BLaER1 treated with 17β-estradiol and CSF1 and Interleukin-3, amounts not matched to agents 10 nM and 100 nM (cell line): ENCODE results near the gene TRAF4.
"Not testable (repeated sequence)": the region's sequence is repeated elsewhere in the genome, so short reads cannot be mapped to it uniquely, and the experiment has no call there.

Source experiments
- H3K27ac ChIP-seq, 11 experiments: shearing (Covaris generic); formaldehyde crosslinking; 2 replicates each; pipeline ENCODE4 v1.8.1; 2022
- H3K27me3 ChIP-seq, 11 experiments: shearing (Covaris generic); formaldehyde crosslinking; 2 replicates each; pipeline ENCODE4 v1.8.1; 2022
- H3K36me3 ChIP-seq, 11 experiments: shearing (Covaris generic); formaldehyde crosslinking; 2 replicates each; pipeline ENCODE4 v1.8.1; 2022
- H3K4me1 ChIP-seq, 10 experiments: shearing (Covaris generic); formaldehyde crosslinking; 2 replicates each; pipeline ENCODE4 v1.8.1; 2022
- H3K4me2 ChIP-seq, 11 experiments: shearing (Covaris generic); formaldehyde crosslinking; 2 replicates each; pipeline ENCODE4 v1.8.1; 2022
- H3K4me3 ChIP-seq, 10 experiments: shearing (Covaris generic); formaldehyde crosslinking; 2 replicates each; pipeline ENCODE4 v1.8.1; 2022
- H3K9ac ChIP-seq, 11 experiments: shearing (Covaris generic); formaldehyde crosslinking; 2 replicates each; pipeline ENCODE4 v1.8.1; 2022
- H3K9me3 ChIP-seq, 11 experiments: shearing (Covaris generic); formaldehyde crosslinking; replicated peaks in 1 of 11; 2 replicates each; pipeline ENCODE4 v1.8.1; 2022
- H4K20me1 ChIP-seq, 11 experiments: shearing (Covaris generic); formaldehyde crosslinking; 2 replicates each; pipeline ENCODE4 v1.8.1; 2022
- Cebpa-rat ChIP-seq, 11 experiments: shearing (Covaris generic); IDR thresholded peaks; 2 replicates each; pipeline ENCODE4 v1.8.1; 2022

The TRAF4 gene

DNA sequence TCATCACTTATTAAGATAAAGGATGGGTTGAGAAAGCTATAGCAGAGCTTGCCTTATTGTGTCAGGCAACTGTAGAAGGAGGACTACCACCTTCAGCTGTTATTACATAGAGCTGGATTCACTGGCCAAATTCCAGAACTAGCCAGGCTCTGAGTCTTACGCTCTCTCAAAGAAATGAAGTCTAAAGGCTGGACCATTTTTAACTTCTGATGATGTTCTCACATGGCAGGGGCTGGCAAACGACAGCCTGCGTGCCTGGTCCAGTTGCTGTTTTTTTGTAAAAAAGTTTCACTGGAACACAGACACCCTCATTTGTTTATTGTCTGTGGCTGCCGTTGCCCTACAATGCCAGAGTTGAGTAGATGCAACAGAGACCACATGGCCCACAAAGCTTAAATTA lies 21.2 kb downstream of the TRAF4 start:
- Histone ChIP-seq H3K9ac (no peak overlapping the region), H3K4me1 (peaks cover 12 to 27% (median 20%) of the 10 kb centered on the region in 10 experiments), H3K4me2 (no peak overlapping the region), H3K9me3 (no peaks in the 10 kb centered on the region), H3K27ac (no peak overlapping the region), H3K27me3 (no peaks in the 10 kb centered on the region), H3K36me3 (peaks cover 25 to 73% (median 52%) of the 10 kb centered on the region in 11 experiments), H4K20me1 (peaks cover 20 to 74% (median 61%) of the 10 kb centered on the region in 11 experiments; a peak in 20 of 22 replicates), H3K4me3 (no peak overlapping the region)
- no peak for TF ChIP-seq Cebpa-rat (IDR thresholded peaks at IDR 0.05)

DNA sequence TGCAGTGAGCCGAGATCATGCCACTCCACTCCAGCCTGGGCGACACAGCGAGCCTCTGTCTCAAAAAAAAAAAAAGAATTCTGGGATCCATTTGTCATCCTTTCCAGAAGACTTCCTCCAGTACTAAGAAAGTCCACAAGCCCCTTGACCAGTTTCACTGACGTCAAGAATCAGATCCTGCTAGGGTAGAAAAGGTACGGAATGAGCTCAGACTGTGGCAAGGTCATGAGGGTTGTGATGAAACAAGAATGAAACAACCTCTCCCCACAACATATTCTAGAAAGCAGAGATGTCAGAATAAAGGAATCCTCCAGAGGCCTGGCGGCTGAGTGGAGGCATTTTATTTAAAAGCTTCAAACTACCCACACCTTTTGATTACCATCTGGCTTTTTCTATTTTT lies 29.9 kb downstream of the TRAF4 start:
- Histone ChIP-seq H3K9ac (no peak overlapping the region), H3K27ac (no peak overlapping the region), H3K4me2 (peak overlapping the region in 1 of 11 experiments; percentile 7; a peak in 1 of 22 replicates), H3K27me3 (no peaks in the 10 kb centered on the region), H3K9me3 (no peaks in the 10 kb centered on the region), H3K36me3 (peaks cover 5 to 47% (median 21%) of the 10 kb centered on the region in 11 experiments; a peak in 19 of 22 replicates), H3K4me1 (peaks cover 0 to 31% (median 17%) of the 10 kb centered on the region in 10 experiments; a peak in 17 of 20 replicates), H3K4me3 (no peak overlapping the region), H4K20me1 (peaks cover 20 to 76% (median 48%) of the 10 kb centered on the region in 11 experiments; a peak in 17 of 22 replicates)
- no peak for TF ChIP-seq Cebpa-rat (IDR thresholded peaks at IDR 0.05)

DNA sequence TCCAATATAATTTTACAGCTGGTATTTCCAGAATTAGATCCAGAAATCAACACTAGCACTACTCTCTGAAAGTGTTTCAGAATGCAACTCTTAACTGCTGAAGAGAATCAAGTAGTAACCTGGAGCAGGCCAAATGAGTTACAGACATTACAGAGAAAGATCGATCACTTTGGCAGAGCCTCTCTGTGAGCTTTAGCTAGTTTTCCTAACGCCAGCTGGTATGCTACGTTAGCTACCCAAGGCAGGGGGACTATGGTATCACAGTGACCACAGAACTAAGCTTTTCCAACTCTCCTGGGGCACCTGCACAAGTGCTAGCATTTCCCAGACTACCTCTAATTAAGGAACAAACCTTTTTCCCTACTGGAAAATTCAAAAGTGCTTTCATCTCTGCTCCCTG lies 30.4 kb downstream of the TRAF4 start:
- Histone ChIP-seq H3K9ac (peak overlapping the region in 2 of 11 experiments; percentile 0 to 39; a peak in 1 of 22 replicates), H3K27ac (no peak overlapping the region), H3K4me3 (no peak overlapping the region), H3K4me2 (peak overlapping the region in 4 of 11 experiments; percentile 3 to 31 (median 6); a peak in 3 of 22 replicates), H3K9me3 (no peaks in the 10 kb centered on the region), H3K4me1 (peaks cover 0 to 33% (median 20%) of the 10 kb centered on the region in 10 experiments; a peak in 17 of 20 replicates), H3K36me3 (peaks cover 5 to 48% (median 23%) of the 10 kb centered on the region in 11 experiments; a peak in 19 of 22 replicates), H4K20me1 (peaks cover 23 to 77% (median 43%) of the 10 kb centered on the region in 11 experiments; a peak in 17 of 22 replicates), H3K27me3 (no peaks in the 10 kb centered on the region)
- TF ChIP-seq Cebpa-rat (IDR thresholded peaks at IDR 0.05), result no peak

GRCh38 chr17:28777178-28777577 lies 33.4 kb downstream of the TRAF4 start:
- Histone ChIP-seq H3K27me3 (no peaks in the 10 kb centered on the region), H3K9me3 (no peaks in the 10 kb centered on the region; a peak in 1 of 22 replicates), H3K4me3 (no peak overlapping the region), H3K4me2 (peak overlapping the region in 3 of 11 experiments; percentile 1 to 11 (median 2); a peak in 2 of 22 replicates), H3K9ac (peak overlapping the region in 1 of 11 experiments; percentile 34; a peak in 1 of 22 replicates), H4K20me1 (peaks cover 28 to 83% (median 52%) of the 10 kb centered on the region in 11 experiments; a peak in 17 of 22 replicates), H3K27ac (no peak overlapping the region), H3K4me1 (peaks cover 0 to 37% (median 22%) of the 10 kb centered on the region in 10 experiments; a peak in 18 of 20 replicates), H3K36me3 (peaks cover 18 to 49% (median 33%) of the 10 kb centered on the region in 11 experiments)
- no peak for TF ChIP-seq Cebpa-rat (IDR thresholded peaks at IDR 0.05)

DNA sequence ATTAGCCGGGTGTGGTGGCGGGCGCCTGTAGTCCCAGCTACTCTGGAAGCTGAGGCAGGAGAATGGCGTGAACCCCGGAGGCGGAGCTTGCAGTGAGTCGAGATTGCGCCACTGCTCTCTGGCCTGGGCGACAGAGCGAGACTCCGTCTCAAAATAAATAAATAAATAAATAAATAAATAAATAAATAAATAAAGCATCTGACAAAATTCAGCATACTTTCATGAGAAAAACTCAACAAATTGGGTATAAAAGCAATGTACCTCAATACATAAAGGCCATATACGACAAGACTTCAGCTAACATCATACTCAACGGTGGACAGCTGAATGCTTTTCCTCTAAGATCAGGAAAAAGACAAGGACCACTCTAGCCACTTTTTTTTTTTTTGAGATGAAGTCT lies 35.8 kb downstream of the TRAF4 start:
- not testable (repeated sequence) for H3K27ac ChIP-seq, H3K9me3 ChIP-seq, H3K4me3 ChIP-seq, H3K9ac ChIP-seq, H3K27me3 ChIP-seq
- H3K4me2 ChIP-seq, result peak overlapping the region in 5 of 11 experiments; percentile 20 to 40 (median 28); a peak in 4 of 22 replicates
- H3K36me3 ChIP-seq, result peaks cover 13 to 29% (median 19%) of the 10 kb centered on the region in 11 experiments; a peak in 21 of 22 replicates
- H3K4me1 ChIP-seq, result peaks cover 0 to 28% (median 20%) of the 10 kb centered on the region in 10 experiments; a peak in 18 of 20 replicates
- H4K20me1 ChIP-seq, result peaks cover 17 to 88% (median 45%) of the 10 kb centered on the region in 11 experiments; a peak in 16 of 22 replicates

DNA sequence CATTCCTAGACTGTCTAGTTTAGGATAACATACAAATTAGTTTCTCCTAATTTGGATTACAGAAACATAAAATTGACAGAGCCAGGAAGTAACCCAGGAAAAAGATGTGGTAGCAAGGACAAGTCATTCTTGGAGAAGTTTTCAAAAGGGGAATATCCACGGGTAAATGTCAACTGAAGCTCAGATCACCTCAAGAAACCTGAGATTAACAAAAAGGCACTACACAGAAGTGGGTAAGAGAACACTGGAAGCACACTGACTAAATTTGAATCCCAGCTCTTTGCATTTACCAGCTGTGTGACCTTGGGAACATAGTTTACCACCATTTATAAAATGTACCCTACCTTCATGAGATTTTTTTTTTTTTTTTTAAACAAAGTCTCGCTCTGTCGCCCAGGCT lies 39.4 kb downstream of the TRAF4 start:
- Histone ChIP-seq H3K4me1 (peaks cover 0 to 18% (median 9%) of the 10 kb centered on the region in 10 experiments; a peak in 14 of 20 replicates), H3K27me3 (no peaks in the 10 kb centered on the region), H3K9me3 (no peaks in the 10 kb centered on the region; a peak in 1 of 22 replicates), H3K4me2 (no peak overlapping the region), H3K4me3 (no peak overlapping the region), H3K27ac (no peak overlapping the region), H4K20me1 (peaks cover 0 to 85% (median 32%) of the 10 kb centered on the region in 11 experiments; a peak in 14 of 22 replicates), H3K9ac (no peak overlapping the region), H3K36me3 (peaks cover 13 to 35% (median 19%) of the 10 kb centered on the region in 11 experiments; a peak in 21 of 22 replicates)
- TF ChIP-seq Cebpa-rat (IDR thresholded peaks at IDR 0.05), result no peak

- Histone ChIP-seq H3K4me1 (peaks cover 0 to 17% (median 2%) of the 10 kb centered on the region in 10 experiments; a peak in 7 of 20 replicates), H3K9ac (no peak overlapping the region), H4K20me1 (peaks cover 3 to 74% (median 52%) of the 10 kb centered on the region in 11 experiments; a peak in 17 of 22 replicates), H3K27me3 (no peaks in the 10 kb centered on the region), H3K9me3 (no peaks in the 10 kb centered on the region), H3K4me2 (no peak overlapping the region), H3K4me3 (no peak overlapping the region), H3K27ac (no peak overlapping the region), H3K36me3 (peaks cover 0 to 49% (median 7%) of the 10 kb centered on the region in 11 experiments; a peak in 9 of 22 replicates)
- no peak for TF ChIP-seq Cebpa-rat (IDR thresholded peaks at IDR 0.05)
These were observed 44.3 kb downstream of the TRAF4 start for GRCh38 chr17:28788100-28788499.

DNA sequence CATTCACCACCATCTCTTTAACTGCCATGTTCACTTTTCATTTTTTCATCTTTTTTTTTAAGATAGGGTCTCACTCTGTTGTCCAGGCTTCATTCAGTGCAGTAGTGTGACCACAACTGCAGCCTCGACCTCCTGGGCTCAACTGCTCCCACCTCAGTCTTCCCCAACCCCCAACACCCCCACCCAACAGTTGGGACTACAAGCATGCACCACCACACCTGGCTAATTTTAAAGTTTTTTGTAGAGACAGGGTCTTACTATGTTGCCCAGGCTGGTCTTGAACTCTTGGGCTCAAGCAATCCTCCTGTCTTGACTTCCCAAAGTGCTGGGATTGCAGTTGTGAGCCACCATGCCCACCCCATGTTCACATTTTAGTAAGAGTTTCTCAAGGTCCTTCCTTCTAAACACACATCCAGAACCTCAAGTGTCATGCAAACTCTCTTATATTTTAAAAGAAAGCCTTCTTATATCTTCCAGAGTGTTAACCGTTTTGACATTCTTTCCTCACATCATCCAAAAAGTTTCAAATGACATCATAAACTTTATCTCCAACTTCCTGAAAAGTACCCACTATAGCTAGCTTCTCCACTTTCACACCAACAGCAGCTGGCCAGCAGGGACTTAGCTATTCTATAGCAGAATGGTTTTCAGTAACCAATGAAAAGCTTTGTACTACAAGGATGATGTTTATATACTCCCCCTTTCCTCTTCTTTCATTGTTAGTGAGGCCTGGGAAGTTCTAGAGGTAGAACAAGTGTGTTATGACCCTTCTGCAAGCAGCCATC lies 49.3 kb downstream of the TRAF4 start:
- H3K9me3 ChIP-seq, result no peaks in the 10 kb centered on the region
- no peak overlapping the region for H3K9ac ChIP-seq
- H3K27ac ChIP-seq, result no peak overlapping the region
- H3K36me3 ChIP-seq, result peaks cover 0 to 74% (median 12%) of the 10 kb centered on the region in 11 experiments; a peak in 13 of 22 replicates
- peaks cover 0 to 14% (median 8%) of the 10 kb centered on the region in 10 experiments; a peak in 9 of 20 replicates for H3K4me1 ChIP-seq
- H3K27me3 ChIP-seq, result no peaks in the 10 kb centered on the region
- H3K4me3 ChIP-seq, result no peak overlapping the region
- TF ChIP-seq Cebpa-rat (IDR thresholded peaks at IDR 0.05), result no peak
- H3K4me2 ChIP-seq, result no peak overlapping the region
- H4K20me1 ChIP-seq, result peaks cover 28 to 98% (median 73%) of the 10 kb centered on the region in 11 experiments; a peak in 19 of 22 replicates

GRCh38 chr17:28794846-28795441 lies 51.1 kb downstream of the TRAF4 start:
- H3K27me3 ChIP-seq, H3K4me3 ChIP-seq, H3K27ac ChIP-seq, H3K4me2 ChIP-seq, H3K9me3 ChIP-seq, H3K9ac ChIP-seq: not testable (repeated sequence)
- Histone ChIP-seq H3K36me3 (peaks cover 4 to 75% (median 17%) of the 10 kb centered on the region in 11 experiments; a peak in 18 of 22 replicates), H4K20me1 (peaks cover 28 to 93% (median 71%) of the 10 kb centered on the region in 11 experiments; a peak in 19 of 22 replicates), H3K4me1 (peaks cover 0 to 14% (median 4%) of the 10 kb centered on the region in 10 experiments; a peak in 8 of 20 replicates)
